ENCODE results near the gene ZNF213. TPM values are rescaled to one million over a fixed set of nuclear protein-coding genes. Genes with fewer than 3 reads are reported as not detected.

The ZNF213 gene
- polyA plus RNA-seq, 1 donor from 2014 or later: 5.1 TPM

DNA sequence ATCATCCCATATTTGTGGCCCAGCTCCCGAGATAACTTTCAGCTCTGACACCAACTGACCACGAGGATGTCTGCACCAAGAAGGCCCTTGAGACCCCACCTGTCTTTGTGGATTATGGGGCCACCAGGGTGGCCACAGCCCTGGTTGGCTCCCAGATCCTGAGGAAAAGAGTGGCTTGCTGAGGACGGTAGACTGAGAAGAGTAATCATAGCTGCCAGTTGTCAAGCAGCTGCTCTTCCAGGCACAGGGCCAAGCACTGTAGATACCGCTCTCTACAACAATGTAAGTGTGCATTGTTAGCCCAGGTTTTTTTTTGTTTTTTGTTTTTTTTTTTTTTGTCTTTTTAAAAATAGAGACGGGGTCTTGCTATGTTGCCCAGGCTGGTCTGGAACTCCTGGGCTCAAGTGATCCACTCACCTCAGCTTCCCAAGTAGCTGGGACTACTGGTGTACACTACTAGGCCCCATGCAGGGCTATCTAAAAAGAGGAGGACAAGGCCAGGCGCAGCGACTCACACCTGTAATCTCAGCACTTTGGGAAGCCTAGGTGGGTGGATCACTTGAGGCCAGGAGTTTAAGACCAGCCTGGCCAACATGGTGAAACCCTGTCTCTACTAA is 12.9 kb upstream of the ZNF213 start:
- H4K20me1 ChIP-seq (ENCODE audit: insufficient read depth): no peaks in the 10 kb centered on the region
- no peak overlapping the region for H2AFZ ChIP-seq (ENCODE audit: low read depth, low read length)
- no peaks in the 10 kb centered on the region for H3K27me3 ChIP-seq (ENCODE audit: insufficient read depth, low read depth, low read length)
- no peak overlapping the region for H3K4me3 ChIP-seq (ENCODE audit: low read length)
- no peaks in the 10 kb centered on the region for H3F3A ChIP-seq (ENCODE audit: insufficient read depth, low read length, poor library complexity, severe bottlenecking)
- no peaks in the 10 kb centered on the region for H3K9me3 ChIP-seq (ENCODE audit: low read length)
- no peaks in the 10 kb centered on the region for H3K9me2 ChIP-seq (ENCODE audit: insufficient read depth, low read length)
- TF ChIP-seq, protein P1, sequence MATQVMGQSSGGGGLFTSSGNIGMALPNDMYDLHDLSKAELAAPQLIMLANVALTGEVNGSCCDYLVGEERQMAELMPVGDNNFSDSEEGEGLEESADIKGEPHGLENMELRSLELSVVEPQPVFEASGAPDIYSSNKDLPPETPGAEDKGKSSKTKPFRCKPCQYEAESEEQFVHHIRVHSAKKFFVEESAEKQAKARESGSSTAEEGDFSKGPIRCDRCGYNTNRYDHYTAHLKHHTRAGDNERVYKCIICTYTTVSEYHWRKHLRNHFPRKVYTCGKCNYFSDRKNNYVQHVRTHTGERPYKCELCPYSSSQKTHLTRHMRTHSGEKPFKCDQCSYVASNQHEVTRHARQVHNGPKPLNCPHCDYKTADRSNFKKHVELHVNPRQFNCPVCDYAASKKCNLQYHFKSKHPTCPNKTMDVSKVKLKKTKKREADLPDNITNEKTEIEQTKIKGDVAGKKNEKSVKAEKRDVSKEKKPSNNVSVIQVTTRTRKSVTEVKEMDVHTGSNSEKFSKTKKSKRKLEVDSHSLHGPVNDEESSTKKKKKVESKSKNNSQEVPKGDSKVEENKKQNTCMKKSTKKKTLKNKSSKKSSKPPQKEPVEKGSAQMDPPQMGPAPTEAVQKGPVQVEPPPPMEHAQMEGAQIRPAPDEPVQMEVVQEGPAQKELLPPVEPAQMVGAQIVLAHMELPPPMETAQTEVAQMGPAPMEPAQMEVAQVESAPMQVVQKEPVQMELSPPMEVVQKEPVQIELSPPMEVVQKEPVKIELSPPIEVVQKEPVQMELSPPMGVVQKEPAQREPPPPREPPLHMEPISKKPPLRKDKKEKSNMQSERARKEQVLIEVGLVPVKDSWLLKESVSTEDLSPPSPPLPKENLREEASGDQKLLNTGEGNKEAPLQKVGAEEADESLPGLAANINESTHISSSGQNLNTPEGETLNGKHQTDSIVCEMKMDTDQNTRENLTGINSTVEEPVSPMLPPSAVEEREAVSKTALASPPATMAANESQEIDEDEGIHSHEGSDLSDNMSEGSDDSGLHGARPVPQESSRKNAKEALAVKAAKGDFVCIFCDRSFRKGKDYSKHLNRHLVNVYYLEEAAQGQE (IDR thresholded peaks at IDR 0.05; ENCODE audit: borderline replicate concordance): no peak
- TF ChIP-seq, protein P2, sequence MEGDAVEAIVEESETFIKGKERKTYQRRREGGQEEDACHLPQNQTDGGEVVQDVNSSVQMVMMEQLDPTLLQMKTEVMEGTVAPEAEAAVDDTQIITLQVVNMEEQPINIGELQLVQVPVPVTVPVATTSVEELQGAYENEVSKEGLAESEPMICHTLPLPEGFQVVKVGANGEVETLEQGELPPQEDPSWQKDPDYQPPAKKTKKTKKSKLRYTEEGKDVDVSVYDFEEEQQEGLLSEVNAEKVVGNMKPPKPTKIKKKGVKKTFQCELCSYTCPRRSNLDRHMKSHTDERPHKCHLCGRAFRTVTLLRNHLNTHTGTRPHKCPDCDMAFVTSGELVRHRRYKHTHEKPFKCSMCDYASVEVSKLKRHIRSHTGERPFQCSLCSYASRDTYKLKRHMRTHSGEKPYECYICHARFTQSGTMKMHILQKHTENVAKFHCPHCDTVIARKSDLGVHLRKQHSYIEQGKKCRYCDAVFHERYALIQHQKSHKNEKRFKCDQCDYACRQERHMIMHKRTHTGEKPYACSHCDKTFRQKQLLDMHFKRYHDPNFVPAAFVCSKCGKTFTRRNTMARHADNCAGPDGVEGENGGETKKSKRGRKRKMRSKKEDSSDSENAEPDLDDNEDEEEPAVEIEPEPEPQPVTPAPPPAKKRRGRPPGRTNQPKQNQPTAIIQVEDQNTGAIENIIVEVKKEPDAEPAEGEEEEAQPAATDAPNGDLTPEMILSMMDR (IDR thresholded peaks at IDR 0.05; ENCODE audit: poor library complexity, severe bottlenecking): no peak
- TF ChIP-seq TAF1 (IDR thresholded peaks at IDR 0.05; ENCODE audit: low read depth) (no peak), SMC3 (conservative IDR thresholded peaks at IDR 0.05; ENCODE audit: poor library complexity) (no peak), MXI1 (conservative IDR thresholded peaks at IDR 0.05; ENCODE audit: poor library complexity, severe bottlenecking) (no peak), EP300 (conservative IDR thresholded peaks at IDR 0.05; ENCODE audit: poor library complexity, severe bottlenecking) (no peak), EZH2 (IDR thresholded peaks at IDR 0.05; ENCODE audit: borderline replicate concordance, insufficient read depth, low read length, poor library complexity, severe bottlenecking) (no peak), RAD21 (conservative IDR thresholded peaks at IDR 0.05) (no peak), POLR2AphosphoS5 (IDR thresholded peaks at IDR 0.05) (no peak)
- no peaks in the 10 kb centered on the region for H3K79me2 ChIP-seq (replicated peaks; ENCODE audit: insufficient read depth, low read length)
- H3K4me2 ChIP-seq (ENCODE audit: low read length): no peak overlapping the region
- no peak overlapping the region for H3K27ac ChIP-seq (ENCODE audit: low read length)
- no peak overlapping the region for H3K9ac ChIP-seq (ENCODE audit: low read length)
- no peaks in the 10 kb centered on the region for H3K36me3 ChIP-seq (ENCODE audit: insufficient read depth, low read length)

DNA sequence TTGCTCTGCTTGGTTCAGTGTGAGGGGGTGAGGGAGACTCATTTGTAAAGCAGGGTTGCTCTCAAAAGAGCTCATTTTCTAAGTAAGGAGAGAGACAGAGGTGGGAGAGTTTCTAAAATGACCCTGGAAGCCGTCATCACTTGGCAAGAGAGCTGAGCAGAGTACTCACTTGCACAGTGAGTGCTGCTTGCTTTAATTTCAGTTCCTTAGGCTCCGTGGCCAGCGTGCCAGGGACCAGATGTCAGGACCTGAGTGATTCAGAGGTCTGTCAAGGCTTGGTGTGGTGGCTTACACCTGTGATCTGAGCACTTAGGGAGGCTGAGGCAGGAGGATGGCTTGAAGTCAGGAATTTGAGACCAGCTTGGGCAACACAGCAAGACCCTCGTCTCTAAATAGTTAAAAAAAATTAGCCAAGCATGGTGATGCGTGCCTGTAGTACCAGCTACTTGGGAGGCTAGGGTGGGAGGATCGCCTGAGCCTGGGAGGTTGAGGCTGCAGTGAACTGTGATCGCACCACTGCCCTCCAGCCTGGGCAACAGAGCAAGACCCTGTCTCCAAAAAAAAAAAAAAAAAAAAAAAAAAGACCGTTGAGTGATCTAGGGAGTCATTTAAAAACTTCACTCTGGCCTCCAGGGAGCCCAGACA is 11.8 kb upstream of the ZNF213 start:
- Histone ChIP-seq H3K79me2 (replicated peaks; ENCODE audit: insufficient read depth, low read length) (no peaks in the 10 kb centered on the region), H3K9me2 (ENCODE audit: insufficient read depth, low read length) (no peaks in the 10 kb centered on the region), H3K27me3 (ENCODE audit: insufficient read depth, low read depth, low read length) (no peaks in the 10 kb centered on the region), H3F3A (ENCODE audit: insufficient read depth, low read length, poor library complexity, severe bottlenecking) (no peaks in the 10 kb centered on the region), H3K4me2 (ENCODE audit: low read length) (peak overlapping the region; percentile 88), H2AFZ (ENCODE audit: low read depth, low read length) (no peak overlapping the region), H3K4me3 (ENCODE audit: low read length) (peak overlapping the region; percentile 77), H3K27ac (ENCODE audit: low read length) (no peak overlapping the region), H3K9ac (ENCODE audit: low read length) (peak overlapping the region; percentile 66), H3K36me3 (ENCODE audit: insufficient read depth, low read length) (no peaks in the 10 kb centered on the region), H4K20me1 (ENCODE audit: insufficient read depth) (no peaks in the 10 kb centered on the region), H3K9me3 (ENCODE audit: low read length) (no peaks in the 10 kb centered on the region)
- TF ChIP-seq, protein P1 (IDR thresholded peaks at IDR 0.05; ENCODE audit: borderline replicate concordance): no peak
- TF ChIP-seq MXI1 (conservative IDR thresholded peaks at IDR 0.05; ENCODE audit: poor library complexity, severe bottlenecking): no peak
- TF ChIP-seq RAD21 (conservative IDR thresholded peaks at IDR 0.05): no peak
- no peak for TF ChIP-seq SMC3 (conservative IDR thresholded peaks at IDR 0.05; ENCODE audit: poor library complexity)
- TF ChIP-seq, protein P2 (IDR thresholded peaks at IDR 0.05; ENCODE audit: poor library complexity, severe bottlenecking): no peak
- TF ChIP-seq EZH2 (IDR thresholded peaks at IDR 0.05; ENCODE audit: borderline replicate concordance, insufficient read depth, low read length, poor library complexity, severe bottlenecking): no peak
- TF ChIP-seq EP300 (conservative IDR thresholded peaks at IDR 0.05; ENCODE audit: poor library complexity, severe bottlenecking): no peak
- TF ChIP-seq TAF1 (IDR thresholded peaks at IDR 0.05; ENCODE audit: low read depth): no peak
- TF ChIP-seq POLR2AphosphoS5 (IDR thresholded peaks at IDR 0.05): no peak
